Stimulated activated CD8-positive, alpha-beta memory T cell treated with anti-CD3 and anti-CD28 coated beads, Interleukin-4, amount 100 ng/mL, for 4 hours (primary cell): ENCODE results near the gene RASEF.

Source experiments
- DNase-seq, 2 donors: peaks; one replicate each; pipeline ENCODE4 v3.0.0-alpha.2; 2020; ENCODE audit warnings: low read depth in 2 of 2, low spot score in 1 of 2

Gene RASEF

GRCh38 chr9:83056911-83057310, 6.0 kb downstream of the RASEF start:
- DNase-seq = no peak

GRCh38 chr9:83056174-83056573, 6.8 kb downstream of the RASEF start:
- no peak for DNase-seq

GRCh38 chr9:83047839-83048775, 14.8 kb downstream of the RASEF start:
- DNase-seq = no peak

DNA sequence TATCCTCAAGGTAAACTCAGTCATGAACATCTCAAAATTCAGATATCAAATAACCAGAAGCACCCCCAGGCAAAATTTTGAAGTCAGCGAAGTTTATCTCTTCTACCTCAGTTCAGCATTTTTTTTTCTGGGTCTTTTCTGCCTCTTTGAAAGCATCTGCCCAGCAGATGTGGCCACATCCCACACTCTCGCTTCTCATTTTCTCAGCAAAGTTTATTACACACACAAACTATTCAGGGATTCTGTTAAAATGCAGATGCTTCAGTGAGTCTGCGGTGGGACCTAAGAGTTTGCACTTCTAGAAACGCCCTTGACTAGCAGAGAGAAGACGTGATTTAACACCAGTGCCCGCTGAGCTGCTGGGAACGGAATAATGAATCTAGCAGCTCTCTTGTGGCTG, 19.3 kb downstream of the RASEF start:
- no peak for DNase-seq

DNA sequence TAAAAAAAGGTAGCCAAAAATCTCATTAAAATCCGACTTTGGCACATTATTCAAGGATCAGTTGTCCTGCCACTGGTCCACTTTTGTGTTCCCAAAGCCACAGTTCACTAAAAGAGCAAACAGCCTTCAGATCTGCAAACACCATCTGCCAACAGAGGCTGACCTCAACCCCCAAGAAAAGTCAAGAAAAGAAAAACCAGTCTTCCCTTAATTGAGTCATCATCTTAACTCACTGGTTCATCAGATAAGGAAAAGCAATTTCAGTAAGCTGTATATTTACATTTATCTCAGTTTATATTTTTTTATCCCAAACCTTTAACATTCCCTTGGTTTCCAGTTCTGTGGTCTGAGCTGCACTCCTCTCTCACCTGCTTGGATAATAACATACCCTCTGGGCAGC, 21.2 kb downstream of the RASEF start:
- no peak for DNase-seq

GRCh38 chr9:83039303-83039702, 23.6 kb downstream of the RASEF start:
- DNase-seq = no peak

DNA sequence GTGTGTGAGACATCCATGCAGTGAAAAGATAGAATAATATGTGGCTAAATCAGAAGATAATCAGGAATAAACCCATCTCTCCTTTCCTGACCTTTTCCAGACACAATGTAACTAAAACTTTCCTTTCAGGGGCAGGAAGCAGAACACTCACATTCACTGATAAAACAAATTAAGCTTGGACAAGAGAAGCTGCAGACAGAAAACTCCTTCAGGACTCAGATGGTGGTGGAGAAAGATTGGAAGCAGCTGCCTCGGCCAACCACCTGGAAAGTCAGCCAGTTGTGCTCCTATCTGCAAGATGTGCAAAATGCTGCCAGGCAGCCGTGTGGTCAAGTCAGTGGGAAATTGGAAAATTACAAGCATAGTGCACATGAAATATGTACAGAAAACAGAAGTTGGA, 26.9 kb downstream of the RASEF start:
- no peak for DNase-seq

GRCh38 chr9:83035143-83035542, 27.8 kb downstream of the RASEF start:
- DNase-seq = no peak

DNA sequence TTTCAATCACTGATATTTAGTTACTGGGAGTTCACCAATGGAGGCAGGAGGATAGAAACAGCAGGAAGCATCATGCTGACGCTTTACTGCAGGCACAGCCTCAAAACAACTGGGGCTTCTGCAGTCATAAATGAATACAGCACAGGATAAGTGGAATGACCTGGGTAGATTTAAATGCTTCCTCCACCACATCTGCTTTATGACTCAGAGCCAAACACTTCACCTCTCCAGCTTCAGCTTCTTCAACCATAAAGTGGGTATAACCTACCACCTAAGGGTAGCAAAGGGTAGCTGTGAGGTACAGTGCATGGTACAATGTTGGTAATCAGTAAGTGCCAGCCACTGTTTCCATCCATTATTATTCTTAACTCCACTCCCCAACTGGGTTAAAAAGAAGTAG, 28.4 kb downstream of the RASEF start:
- no peak for DNase-seq

DNA sequence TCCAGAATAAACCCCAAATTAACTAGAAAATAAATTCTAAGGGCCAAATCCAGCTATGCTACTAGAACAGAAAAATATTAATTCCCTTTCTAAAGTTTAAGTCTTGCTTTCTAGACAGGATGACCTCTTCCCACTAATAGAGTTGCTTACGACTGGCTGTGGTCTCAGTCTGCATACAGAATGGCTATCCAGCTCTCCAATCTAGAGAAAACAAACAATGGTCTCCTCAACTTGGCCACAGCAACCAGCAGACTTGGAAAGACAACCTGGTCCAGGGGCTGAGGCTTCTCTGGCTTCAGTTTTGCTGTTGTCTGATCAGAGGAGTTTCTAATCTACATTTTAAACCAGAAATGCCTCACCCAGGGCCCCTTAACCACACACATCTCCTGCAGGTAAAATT, 28.9 kb downstream of the RASEF start:
- no peak for DNase-seq

- no peak for DNase-seq
Measured at GRCh38 chr9:83032065-83032625, 30.8 kb downstream of the RASEF start.

DNA sequence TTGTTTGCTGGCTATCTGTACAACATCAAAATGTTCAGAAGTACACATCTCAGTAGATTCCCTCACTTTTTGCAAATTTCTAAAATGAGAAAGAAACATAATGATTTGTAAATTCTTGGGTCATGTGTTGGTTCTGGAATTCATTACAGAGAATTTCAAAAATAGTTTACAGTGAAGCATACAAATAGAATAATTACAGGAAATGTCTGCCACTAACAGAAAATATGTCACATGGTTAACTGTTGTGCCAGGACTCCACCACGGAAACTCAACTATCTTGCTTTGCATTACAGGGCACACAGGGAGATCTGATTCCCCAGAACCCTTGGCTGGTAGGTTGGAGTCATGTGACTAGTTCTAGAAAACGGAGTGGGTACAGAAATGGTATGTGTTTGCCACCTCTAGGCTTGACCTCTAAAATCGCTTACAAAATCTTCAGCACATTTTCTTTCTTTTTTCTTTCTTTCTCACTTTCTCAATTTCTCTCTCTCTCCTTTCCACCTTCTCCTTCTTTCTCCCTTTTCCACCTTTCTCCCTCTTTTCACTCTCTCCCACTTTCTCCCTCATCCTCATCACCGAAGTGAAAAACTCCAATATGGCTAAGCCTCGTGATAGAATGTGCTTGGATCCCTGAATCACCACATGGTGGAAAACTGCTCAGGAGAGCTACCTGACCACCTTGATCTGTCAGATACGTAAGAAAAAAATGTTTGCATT, 32.4 kb downstream of the RASEF start:
- no peak for DNase-seq

DNA sequence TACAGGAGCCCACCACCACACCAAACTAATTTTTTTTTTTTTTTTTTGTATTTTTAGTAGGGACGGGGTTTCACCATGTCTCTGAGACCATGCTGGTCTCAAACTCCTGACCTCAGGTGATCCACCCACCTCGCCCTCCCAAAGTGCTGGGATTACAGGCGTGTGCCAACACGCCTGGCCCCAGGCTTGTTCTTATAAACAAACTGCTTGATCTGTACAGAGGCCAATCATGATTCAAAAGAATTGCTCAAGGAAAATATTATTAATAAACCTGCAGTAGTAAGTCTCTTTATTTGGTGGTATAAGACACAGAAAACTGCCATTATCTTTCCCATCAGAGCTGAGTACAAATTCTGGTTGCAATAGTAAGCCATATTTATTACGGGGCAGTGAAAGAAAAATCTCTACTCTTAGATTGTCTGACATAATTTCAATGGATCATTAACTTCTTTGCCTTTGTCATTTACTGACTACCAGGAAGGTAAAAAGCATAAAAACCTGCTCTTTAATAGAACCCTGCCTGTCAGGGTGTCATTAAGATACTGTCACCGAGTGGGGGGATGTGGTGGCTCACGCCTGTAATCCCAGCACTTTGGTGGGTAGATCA, 33.3 kb downstream of the RASEF start:
- DNase-seq = no peak

DNA sequence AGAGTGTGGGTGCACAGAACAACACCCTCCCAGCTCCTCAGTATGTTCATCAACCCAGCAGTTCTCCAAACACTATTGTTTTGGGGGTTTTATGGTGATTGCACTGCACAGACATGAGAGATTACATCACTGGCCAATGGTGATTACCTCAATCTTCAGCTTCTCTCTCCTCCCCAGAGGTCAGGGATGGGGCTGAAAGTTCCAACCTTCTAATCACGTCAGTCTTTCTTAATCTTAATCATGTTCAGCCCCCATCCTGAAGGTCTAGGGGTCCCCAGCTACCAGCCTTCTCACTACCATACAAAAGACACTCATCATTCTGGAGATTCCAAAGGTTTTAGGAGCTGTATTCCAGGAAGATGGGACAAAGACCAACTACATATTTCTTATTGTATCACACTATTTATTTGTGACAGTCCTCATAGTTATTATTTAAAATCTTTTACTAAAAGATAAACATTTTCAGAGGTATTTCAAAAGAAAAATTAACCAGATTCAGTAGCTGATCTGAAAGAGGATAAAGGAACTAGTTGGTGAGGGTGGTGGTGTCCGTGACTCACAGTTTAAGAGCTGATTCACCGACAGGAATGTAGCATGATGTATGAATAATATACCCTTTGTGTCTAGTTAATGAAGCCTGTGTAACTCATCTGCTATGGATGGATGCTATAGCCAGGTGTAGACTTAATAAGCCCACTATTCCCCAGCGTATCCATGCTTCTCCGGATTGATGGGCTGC, 35.6 kb downstream of the RASEF start:
- no peak for DNase-seq

GRCh38 chr9:83024506-83025125, 38.3 kb downstream of the RASEF start:
- no peak for DNase-seq

DNA sequence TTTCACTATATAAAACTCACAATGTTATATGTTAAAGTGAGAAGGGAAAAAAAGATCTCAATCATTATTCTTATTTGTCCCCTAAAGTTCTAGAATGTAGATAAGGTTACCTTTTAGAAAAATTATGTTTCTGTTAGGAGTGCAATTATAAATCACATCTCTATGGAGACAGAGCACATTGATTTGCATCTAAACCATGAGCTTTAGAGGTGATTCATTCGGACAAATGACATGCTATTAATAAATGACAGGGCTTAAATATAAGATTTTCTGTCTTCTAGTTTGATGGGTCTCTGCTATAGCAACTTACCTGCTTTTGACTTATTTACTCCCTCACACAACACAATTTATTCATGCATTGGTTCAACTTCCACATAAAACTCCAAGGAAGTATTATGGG, 39.8 kb downstream of the RASEF start:
- DNase-seq = no peak

DNA sequence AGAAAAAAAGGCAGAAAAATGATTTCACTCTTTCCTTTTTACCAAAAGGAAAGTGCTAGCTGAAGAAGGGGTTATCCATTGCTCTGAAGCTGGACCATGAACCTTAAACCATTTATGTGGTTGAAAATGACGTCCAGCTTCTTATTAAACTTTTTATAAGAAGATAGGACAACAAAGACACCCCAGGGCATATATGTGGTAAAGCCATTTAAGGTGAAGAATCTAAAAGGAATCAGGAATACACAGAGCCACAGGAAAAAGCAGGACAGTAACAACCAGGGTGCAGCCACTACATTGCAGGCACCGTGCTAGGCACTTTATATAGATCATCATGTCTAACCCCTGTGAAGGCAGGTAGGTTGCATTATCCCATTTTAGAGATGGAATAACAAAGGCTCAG, 42.1 kb downstream of the RASEF start:
- no peak for DNase-seq

DNA sequence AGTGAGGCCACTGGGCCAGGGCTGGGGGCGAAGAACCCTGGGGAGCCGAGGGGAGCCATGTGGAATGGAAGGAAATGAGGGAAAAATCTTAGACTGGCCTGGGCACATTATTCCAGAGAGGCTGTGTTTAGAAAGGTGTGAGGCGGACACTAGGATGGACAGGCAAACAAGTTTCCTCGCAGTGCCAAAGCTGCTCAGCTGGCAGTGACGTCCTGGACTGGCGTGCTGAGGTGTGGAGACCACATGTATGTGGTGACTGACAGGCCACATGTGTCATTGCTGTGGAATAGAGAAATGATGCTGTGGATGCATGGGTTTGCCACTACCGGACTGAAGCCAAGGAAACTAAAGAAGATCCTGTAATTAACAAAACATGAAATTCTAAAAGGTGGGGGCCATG, 42.6 kb downstream of the RASEF start:
- DNase-seq = no peak

DNA sequence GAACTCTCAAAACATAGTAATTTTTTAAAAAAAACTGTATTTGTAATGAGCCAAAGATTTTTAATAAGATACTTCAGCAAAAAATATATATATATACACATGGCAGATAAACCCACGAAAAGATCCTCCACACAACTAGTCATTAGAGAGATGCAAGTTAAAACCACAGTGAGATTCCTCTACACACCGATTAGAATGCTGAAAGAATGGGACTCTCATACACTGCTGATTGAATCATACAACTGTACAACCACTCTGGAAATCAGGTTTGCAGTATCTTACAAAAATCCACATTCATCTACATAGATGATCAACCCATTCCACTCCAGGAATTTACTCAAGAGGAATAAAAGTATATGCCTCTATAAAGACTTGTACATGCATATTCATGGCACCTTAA, 43.7 kb downstream of the RASEF start:
- no peak for DNase-seq

DNA sequence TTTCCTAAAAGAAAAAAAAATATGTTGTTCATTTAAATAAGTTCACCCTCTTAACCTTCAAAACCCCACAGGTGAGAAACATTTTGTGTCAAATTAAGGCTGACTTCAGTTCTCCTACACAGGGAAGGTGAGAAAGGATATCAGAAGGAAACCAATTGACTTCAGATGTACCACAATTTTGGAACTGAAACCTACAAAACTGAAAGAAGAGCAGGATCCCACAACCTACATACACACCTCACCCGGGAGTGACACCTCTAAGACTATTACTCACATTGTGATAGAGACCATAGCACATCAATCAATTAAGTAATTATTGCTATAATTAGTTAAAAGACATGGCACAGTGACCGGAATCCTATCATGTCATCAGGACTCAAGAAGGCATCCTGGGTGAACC, 47.0 kb downstream of the RASEF start:
- DNase-seq = no peak
